Measurements from ENCODE around the gene CNTNAP5. TPM values are rescaled to one million over a fixed set of nuclear protein-coding genes. Genes with fewer than 3 reads are reported as not detected.

CNTNAP5 gene
- total and polyA plus RNA-seq, 2 of the 13 experiments (the other 11 are each of a cell fraction or from before 2014, with no cell fraction given) = not detected

DNA sequence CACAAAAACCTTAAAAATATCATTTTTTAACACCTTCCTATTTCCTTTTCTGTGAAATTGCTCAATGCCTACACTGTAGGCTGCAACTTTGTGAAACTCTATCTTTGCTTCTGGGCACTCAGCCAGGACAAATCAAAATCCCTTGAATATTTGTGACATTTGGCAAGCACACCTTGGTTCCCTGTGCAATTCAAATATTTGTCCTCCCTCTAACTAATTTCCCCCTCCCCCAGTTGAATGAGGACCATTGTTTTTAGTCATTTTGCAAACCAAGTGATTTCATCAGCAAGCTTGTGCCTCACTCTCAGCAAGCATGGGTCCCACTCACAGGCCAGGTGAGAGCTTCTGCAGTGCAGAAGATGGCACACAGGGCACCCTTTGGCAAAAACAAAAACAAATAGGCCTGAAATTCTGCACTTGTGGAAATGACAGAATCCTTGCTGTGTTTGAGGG, 541.5 kb downstream of the CNTNAP5 start (continued):
- TF ChIP-seq ZNF772 (CRISPR knock-in tag; IDR thresholded peaks at IDR 0.05) (peak; percentile 86; the same call in 1 of the 2 replicates), ZNF615 (CRISPR knock-in tag; IDR thresholded peaks at IDR 0.05; ENCODE audit: borderline replicate concordance) (no peak), ZNF720 (CRISPR knock-in tag; IDR thresholded peaks at IDR 0.05) (no peak), ARNTL (CRISPR knock-in tag; IDR thresholded peaks at IDR 0.05) (peak; percentile 89), YEATS4 (CRISPR knock-in tag; IDR thresholded peaks at IDR 0.05; ENCODE audit: borderline replicate concordance) (peak; percentile 85), ZNF224 (CRISPR knock-in tag; IDR thresholded peaks at IDR 0.05) (no peak), KLF15 (CRISPR knock-in tag; IDR thresholded peaks at IDR 0.05; ENCODE audit: borderline replicate concordance) (no peak; the same call in 1 of the 2 replicates), ZNF569 (CRISPR knock-in tag; IDR thresholded peaks at IDR 0.05; ENCODE audit: borderline replicate concordance) (no peak), ATF1 (CRISPR knock-in tag; IDR thresholded peaks at IDR 0.05) (no peak), TEAD2 (CRISPR knock-in tag; IDR thresholded peaks at IDR 0.05) (no peak), ZBTB7B (CRISPR knock-in tag; IDR thresholded peaks at IDR 0.05) (peak; percentile 51; the same call in 1 of the 2 replicates), PLRG1 (conservative IDR thresholded peaks at IDR 0.05) (no peak), ZNF746 (CRISPR knock-in tag; IDR thresholded peaks at IDR 0.05) (peak; percentile 85; the same call in 1 of the 2 replicates), BORCS8-MEF2B (CRISPR knock-in tag; IDR thresholded peaks at IDR 0.05) (no peak), HNRNPK (IDR thresholded peaks at IDR 0.05; ENCODE audit: low read depth, low read length, poor library complexity, severe bottlenecking) (peak; percentile 45), MEIS1 (CRISPR knock-in tag; IDR thresholded peaks at IDR 0.05; ENCODE audit: borderline replicate concordance) (peak; percentile 91), HNRNPLL (IDR thresholded peaks at IDR 0.05; ENCODE audit: low read depth, low read length, poor library complexity, severe bottlenecking) (no peak), MNT (IDR thresholded peaks at IDR 0.05) (peak; percentile 21; the same call in 1 of the 2 replicates), MBNL3 (CRISPR knock-in tag; conservative IDR thresholded peaks at IDR 0.05) (no peak), ADNP (CRISPR knock-in tag; IDR thresholded peaks at IDR 0.05) (no peak), POLR2A (IDR thresholded peaks at IDR 0.05; ENCODE audit: insufficient read depth in 1 of 2, low read depth in 2 of 2, low read length in 2 of 2) (no peak), GZF1 (CRISPR knock-in tag; IDR thresholded peaks at IDR 0.05) (no peak), ZNF367 (CRISPR knock-in tag; IDR thresholded peaks at IDR 0.05; ENCODE audit: borderline replicate concordance) (no peak), RNF2 (conservative IDR thresholded peaks at IDR 0.05; ENCODE audit: low read depth) (no peak), ZNF704 (CRISPR knock-in tag; IDR thresholded peaks at IDR 0.05; ENCODE audit: borderline replicate concordance) (no peak), CREM (IDR thresholded peaks at IDR 0.05) (peak; percentile 76), CREM (CRISPR knock-in tag; IDR thresholded peaks at IDR 0.05) (no peak), ZNF468 (CRISPR knock-in tag; IDR thresholded peaks at IDR 0.05) (0 out of 2 replicates have a peak, but pooled peaks have one; percentile 33), ZNF557 (CRISPR knock-in tag; IDR thresholded peaks at IDR 0.05) (peak; percentile 51; the same call in 1 of the 2 replicates), CC2D1A (CRISPR knock-in tag; IDR thresholded peaks at IDR 0.05) (no peak)
- TF ChIP-seq, protein P1, sequence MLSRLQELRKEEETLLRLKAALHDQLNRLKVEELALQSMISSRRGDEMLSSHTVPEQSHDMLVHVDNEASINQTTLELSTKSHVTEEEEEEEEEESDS (CRISPR knock-in tag; IDR thresholded peaks at IDR 0.05; ENCODE audit: borderline replicate concordance) = no peak
- TF ChIP-seq, protein P2, sequence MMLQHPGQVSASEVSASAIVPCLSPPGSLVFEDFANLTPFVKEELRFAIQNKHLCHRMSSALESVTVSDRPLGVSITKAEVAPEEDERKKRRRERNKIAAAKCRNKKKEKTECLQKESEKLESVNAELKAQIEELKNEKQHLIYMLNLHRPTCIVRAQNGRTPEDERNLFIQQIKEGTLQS (CRISPR knock-in tag; IDR thresholded peaks at IDR 0.05) = peak; percentile 96
